ENCODE data around the gene SGPP1.
"Not testable (repeated sequence)": the region's sequence is repeated elsewhere in the genome, so short reads cannot be mapped to it uniquely, and the experiment has no call there.

The SGPP1 gene

DNA sequence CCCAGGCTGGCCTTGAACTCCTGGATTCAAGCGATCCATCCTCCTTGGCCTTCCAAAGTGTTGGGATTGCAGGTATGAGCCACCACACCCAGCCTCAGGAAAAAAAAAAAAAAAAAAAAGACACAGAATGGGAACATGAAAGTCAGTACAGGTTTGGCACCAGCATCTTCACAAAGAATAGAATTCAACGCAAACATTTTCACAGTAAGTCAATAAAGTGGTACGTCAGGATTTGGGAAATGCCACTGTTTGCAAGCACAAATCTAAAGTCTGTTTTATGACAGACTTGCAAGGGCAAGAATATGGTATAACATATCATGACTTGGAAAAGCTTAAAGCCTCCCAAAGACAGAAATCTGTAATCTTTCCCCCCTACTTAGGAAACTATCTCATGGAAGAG, 51.2 kb downstream of the SGPP1 start:
- in situ Hi-C loops (cut with MboI; ENCODE audit: low sequenced_read_pairs) = no loop called here

DNA sequence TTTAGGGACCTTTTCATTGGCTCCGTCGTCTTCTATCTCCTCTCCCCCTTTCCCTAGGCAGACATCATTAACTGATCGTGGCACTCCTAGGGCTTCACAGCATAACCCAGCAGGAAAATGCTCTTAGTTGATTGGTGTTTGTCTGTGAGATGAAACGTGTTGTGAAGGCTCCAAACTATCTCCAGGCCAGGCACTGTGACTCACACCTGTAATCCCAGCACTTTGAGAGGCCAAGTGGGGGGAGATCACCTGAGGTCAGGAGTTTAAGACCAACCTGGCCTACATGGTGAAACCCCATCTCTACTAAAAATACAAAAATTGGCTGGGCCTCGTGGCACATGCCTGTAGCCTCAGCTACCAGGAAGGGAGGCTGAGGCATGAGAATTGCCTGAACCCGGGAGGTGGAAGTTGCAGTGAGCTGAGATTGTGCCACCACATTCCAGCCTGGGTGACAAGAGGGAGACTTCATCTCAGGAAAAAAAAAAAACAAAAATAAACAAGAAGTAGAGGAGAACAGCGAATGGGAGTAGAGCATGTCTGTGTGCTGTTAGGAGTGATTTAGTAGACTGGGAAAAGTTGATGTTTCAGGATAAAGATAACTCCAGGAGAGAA, 53.9 kb downstream of the SGPP1 start:
- in situ Hi-C loops (cut with MboI; ENCODE audit: low sequenced_read_pairs) = no loop called here

DNA sequence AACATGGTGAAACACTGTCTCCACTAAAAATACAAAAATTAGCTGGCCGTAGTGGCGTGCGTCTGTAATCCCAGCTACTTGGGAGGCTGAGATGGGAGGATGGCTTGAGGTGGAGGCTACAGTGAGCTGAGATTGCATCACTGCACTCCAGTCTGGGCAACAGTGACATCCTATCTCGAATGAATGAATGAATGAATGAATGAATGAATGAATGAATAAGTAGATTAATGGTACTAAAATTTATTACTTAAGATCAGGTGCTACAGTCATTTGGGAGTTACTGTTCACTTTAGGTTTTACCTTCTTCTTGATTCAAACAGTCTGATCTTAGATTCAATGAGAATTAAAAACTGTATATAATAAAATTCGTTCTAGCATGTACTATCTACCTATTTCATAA, 54.6 kb downstream of the SGPP1 start:
- in situ Hi-C loops (cut with MboI; ENCODE audit: low sequenced_read_pairs) = no loop called here

DNA sequence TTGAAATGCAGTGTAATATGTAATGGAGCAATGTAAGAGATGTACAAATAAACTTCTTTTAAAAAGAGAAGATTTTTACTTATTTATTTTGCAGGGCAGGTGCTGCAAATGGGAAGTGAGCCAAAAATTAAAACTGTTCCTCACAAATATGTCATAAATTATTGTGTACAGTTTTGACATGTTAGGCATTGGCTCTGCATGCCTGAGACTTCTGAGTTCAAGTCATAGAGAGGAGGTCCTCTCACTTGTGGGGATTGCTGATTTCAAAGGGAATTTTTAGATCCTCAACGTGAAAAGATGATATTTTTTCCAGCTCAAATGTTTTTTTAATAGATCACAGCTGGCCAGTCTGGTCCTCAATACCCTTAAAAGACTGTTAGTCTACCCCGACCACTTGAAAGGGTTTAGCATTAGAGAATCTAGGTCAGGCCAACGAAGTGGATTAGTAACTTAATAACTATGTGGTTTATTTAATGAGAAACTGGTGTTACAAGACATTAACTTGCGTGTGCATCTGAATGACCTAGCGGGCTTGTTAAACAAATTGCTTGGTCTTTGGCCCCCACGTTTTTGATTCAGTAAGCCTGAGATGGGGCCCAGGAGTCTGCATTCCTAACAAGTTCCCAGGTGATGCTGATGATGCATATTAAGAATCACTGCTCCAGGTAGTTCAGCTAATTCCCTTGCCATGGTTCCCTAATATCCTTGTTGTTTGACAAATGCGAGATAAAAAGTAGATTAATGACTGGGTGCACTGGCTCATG, 55.3 kb downstream of the SGPP1 start:
- in situ Hi-C loops (cut with MboI; ENCODE audit: low sequenced_read_pairs) = no loop called here

DNA sequence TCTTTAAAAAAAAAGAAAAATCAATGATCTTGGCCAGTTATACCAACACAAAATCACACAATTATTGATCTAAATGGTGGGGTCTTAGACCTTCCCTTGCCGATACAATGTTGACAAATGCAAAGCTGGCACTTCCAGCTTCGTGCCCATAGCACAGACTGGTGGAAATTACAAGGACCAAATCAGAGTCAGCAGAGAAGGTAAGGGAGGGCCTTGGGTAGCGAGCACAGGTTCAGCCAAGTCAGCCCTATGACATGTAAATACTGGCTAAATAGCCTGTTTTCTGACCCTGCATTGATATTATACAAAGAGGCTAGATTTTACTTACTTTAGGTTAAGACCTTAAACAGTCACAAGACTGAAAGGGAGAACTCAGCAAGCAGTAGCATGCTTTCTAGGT, 55.9 kb downstream of the SGPP1 start:
- in situ Hi-C loops (cut with MboI; ENCODE audit: low sequenced_read_pairs) = no loop called here

DNA sequence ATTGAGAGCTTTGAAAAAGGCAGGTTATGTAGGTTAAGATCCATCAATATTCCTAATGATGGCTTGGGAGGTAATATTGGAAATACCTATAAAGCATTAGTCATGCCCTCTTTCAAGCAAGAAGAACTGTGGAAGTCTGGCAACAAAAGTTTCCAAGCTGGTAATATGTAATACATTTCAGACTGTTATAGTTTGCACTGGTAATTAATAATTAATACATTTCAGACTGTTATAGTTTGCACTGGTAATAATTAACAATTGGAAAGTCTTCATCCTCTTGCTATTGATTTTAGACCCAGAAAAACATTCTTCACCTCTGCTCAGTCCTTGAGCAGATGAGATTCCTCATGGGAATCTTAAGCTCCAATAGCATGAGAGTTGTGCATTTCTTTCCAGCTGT, 57.2 kb downstream of the SGPP1 start:
- in situ Hi-C loops (cut with MboI; ENCODE audit: low sequenced_read_pairs) = no loop called here

DNA sequence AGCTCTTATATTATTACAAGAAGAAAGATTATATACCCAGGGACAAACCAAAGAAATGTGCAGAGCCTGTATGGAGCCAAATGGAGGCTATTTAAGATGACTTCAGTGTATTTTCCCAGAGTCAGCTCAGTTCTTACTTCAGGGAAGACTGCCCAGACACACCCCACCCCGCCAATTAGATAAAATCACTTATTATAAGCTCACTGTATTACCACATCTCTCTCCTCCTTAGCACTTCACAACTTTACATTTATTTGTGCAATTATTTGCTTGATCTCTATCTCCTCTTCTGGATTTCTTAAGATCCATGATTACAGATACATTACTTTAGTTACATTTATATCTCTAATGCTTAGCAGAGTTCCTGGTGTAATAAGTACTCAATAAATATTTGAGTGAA, 61.5 kb downstream of the SGPP1 start:
- in situ Hi-C loops (cut with MboI; ENCODE audit: low sequenced_read_pairs) = no loop called here

DNA sequence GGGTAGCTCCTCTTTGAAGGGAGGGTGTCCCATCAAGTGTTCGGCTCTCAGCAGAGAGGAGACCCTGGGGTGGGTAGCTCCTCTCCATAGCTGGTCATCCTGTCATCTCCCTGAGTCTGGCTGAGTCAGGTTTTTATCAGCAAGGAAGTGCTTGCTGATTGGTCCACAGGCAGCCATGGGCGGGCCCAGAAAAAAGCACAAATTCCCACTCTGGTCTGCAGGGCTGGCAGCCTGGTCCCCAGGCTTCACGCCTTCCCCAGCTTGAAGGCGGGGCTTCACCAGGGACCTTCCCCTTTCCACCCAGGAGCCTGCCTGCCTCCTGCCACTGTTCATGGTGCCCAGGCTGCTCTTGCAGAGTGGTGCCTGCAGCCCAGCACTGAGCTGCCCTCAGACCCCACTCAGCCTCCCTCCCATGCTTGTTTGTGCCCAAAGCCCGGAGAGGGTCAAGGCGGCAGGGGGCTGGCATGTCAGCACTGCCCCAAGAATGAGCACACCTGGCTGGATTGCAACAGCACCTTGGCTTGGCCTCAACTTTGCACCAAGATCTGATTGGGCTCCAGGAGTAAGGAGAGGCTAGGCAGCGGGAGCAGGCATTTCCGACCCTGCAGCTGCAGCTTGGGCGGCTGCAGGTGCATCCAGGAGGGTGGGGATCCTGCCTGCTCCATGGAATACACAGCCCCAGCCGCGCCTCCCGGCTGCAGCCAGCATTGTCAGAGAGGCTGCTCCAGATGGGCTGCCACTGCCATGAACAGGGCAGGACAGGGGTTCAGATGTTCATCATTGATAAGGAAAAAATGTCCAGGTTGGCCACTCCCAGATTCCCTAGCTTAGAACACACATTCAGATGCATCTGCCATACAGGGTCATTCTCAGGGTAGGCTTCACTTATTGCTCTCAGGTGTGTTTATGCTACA, 64.2 kb downstream of the SGPP1 start:
- in situ Hi-C loops (cut with MboI; ENCODE audit: low sequenced_read_pairs) = no loop called here

DNA sequence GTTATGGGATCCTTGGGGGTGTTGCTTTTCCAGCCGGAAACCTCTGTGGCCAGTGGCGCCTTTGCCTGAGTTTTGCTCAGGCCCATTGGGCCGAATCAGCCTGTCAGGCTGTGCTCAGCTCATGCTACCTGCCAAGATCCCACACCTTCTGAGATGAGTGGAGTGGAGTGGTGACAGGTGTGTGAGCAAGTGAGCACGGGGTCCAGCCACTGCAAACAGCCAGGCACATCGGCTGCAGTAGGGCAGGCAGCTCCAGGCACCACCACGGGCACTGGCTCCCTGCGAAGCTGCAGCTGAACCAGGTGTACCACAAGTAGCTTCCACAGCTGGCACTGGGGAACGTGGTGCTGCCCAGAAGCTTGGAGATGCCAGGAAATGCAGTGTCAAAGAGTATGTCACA, 65.1 kb downstream of the SGPP1 start:
- in situ Hi-C loops (cut with MboI; ENCODE audit: low sequenced_read_pairs) = no loop called here

DNA sequence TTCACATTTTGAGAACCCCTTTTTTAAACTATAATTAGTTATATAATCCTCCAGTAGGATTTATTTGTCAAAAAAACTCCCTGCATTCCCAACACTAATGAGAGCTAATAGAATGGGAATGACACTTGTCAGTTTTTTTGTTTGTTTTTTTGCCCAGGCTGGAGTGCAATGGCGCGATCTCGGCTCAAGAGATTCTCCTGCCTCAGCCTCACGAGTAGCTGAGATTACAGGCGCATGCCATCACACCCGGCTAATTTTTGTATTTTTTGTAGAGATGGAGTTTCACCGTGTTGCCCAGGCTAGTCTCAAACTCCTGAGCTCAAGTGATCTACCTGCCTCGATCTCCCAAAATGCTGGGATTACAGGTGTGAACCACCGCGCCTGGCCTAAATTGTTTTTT, 66.0 kb downstream of the SGPP1 start:
- in situ Hi-C loops (cut with MboI; ENCODE audit: low sequenced_read_pairs) = not testable (repeated sequence)

DNA sequence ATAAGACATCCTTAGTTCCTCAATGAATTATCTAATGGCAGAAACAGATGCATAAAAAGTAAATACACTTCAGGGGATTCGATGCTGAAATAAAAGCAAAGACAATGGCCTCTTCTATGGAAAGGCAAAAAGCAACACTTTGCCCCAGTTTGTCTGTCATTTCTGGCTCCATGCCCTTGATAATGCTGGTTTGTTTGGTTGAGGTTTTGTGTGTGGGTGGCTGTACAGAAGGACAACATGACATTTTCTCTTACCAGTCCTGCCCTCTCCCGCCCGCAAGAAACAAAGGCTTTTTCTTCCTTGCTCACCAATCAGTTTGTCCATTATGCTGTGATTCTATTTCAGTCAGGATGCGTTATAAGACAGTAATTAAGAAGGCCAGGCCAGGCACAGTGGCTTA, 68.1 kb downstream of the SGPP1 start:
- in situ Hi-C loops (cut with MboI; ENCODE audit: low sequenced_read_pairs) = no loop called here

DNA sequence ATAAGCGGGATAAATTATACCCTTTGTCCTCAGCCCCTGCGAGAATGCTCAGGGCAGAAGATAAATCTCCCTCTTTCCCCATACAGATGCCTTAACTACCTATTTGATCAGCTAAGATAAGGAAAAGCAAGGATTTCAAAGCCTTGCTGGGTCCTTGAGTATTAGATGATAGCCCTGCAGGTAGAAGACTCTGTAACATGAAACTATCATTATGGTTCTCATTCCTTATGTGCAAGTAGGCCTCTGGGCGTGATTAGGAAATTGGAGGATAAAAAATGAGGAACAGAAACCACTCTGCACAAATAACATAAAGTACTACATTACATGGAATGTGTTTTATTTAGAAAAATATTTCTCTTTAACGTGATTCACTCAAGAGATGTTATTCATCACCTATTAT, 71.7 kb downstream of the SGPP1 start:
- in situ Hi-C loops (cut with MboI; ENCODE audit: low sequenced_read_pairs) = no loop called here

DNA sequence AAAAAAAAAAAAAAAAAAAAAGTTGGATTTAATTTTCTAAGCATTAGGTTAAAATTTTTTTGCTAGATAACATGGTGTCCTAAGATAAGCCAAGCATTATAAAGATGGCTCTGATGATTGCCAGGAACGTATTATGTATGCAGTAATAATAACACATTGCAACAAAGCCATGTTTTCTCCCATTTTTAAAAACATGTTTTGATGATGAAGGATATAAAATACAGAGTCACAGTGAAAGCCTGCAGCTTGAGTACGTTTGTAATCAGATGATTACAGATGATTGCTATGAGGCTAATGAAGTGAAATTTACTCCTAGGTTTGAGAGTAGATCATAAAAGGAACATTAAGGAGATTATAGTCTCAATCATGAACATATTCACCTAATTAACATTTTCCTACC, 72.9 kb downstream of the SGPP1 start:
- in situ Hi-C loops (cut with MboI; ENCODE audit: low sequenced_read_pairs) = no loop called here

DNA sequence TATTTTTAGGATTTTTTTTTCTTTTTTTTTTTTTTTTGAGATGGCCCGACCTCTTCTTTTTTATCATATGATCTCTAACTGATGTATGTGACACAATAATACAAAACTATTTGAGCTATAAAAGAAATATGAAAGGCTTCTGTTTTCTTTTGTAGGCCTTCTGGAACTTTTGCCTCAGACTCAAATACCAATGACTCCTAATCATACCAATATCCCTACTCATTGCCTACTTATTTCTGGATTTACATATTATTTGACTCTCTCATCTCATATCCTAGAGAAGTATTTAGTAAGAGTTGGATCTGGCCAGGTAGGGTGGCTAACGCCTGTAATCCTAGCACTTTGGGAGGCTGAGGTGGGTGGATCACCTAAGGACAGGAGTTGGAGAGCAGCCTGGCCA, 73.5 kb downstream of the SGPP1 start:
- in situ Hi-C loops (cut with MboI; ENCODE audit: low sequenced_read_pairs) = no loop called here

DNA sequence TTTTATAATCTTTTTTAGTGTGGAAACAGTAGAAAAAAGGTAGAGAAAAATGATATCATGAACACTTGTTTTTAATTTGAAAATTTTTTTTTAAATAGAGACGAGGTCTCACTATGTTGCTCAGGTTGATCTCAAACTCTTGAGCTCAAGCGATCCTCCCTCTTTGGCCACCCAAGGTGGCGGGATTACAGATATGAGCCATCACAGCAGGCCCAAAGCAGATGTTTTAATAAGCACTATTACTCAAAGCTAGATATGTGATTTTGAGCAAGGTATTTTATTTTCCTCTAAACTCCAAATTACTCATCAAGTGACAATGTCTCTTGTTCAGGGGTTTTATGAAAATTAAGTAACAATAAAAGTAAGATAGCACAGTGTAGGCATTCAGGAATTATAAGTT, 75.5 kb downstream of the SGPP1 start:
- in situ Hi-C loops (cut with MboI; ENCODE audit: low sequenced_read_pairs) = no loop called here

DNA sequence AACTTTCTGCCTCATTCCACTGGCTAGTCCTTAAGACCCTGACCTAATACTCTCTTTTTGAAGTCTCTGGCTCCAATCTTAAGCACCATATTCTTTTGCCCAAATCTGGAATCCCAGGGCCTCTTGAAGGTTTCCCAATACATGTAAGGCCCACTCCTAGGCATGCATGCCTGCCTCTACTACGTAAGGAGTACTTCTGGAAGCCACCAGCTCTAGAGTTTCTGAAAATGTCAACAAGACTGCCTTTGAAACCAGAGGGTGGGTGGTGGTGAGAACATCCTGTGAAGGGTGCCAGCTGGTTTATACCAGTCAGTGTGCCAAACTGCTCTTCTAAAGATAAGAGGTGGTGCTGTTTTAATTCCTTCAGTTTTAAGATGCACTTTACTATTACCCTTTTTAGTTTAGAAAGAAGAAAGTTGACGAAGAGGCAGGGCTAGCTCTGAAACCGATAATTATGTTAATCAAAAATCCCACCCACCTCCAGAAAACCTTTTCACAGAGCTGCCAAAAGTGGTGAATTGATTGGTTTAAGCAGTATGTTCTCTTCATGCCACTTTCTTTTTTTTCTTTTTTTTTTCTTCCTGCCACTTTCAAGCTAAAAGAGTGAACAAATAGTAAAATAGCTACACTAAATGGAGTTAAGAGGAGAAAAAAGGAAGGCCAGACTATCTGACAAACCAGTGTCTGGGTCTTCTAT, 77.5 kb downstream of the SGPP1 start:
- in situ Hi-C loops (cut with MboI; ENCODE audit: low sequenced_read_pairs) = no loop called here

DNA sequence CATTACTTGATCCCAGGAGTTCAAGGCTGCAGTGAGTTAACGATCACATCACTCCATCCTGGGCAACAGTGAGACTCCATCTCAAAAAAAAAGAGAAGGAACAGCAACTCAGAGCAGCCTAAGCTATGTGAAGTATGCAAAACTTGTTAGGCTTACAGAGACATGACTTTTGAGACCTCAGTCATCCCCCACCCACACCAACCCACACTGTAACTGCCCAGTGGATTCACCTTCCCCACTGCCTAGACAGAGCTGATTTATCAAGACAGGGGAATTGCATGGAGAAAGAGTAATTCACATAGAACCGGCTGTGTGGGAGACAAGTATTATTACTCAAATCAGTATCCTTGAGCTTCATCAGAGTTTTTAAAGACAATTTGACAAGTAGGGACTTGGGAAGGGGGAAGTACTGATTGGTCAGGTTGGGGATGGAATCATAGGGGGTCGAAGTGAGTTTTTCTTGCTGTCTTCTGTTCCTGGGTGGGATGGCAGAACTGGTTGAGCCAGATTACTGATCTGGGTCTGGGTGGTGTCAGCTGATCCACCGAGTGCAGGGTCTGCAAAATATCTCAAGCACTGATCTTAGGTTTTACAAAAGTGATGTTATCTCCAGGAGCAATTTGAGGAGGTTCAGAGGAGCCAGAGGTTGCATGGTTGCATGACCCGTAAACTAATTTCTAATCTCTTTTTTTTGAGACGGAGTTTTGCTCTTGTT, 80.0 kb downstream of the SGPP1 start:
- in situ Hi-C loops (cut with MboI; ENCODE audit: low sequenced_read_pairs) = no loop called here

DNA sequence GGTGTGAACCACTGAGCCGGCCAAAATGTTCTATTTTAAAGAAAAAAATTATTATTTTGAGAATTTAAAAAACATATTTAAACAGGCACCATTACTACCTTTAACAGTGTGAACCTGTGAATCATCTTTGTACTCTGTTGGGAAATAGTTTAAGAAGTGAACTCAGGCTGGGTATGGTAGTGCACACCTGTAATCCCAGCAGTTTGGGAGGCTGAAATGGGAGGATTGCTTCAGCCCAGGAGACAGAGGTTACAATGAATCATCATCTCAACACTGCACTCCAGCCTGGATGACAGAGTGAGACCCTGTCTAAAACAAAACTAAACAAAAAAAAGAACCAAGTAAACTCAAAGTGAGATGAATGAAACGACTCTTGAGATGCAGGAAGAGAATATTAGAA, 83.1 kb downstream of the SGPP1 start:
- in situ Hi-C loops (cut with MboI; ENCODE audit: low sequenced_read_pairs) = no loop called here

DNA sequence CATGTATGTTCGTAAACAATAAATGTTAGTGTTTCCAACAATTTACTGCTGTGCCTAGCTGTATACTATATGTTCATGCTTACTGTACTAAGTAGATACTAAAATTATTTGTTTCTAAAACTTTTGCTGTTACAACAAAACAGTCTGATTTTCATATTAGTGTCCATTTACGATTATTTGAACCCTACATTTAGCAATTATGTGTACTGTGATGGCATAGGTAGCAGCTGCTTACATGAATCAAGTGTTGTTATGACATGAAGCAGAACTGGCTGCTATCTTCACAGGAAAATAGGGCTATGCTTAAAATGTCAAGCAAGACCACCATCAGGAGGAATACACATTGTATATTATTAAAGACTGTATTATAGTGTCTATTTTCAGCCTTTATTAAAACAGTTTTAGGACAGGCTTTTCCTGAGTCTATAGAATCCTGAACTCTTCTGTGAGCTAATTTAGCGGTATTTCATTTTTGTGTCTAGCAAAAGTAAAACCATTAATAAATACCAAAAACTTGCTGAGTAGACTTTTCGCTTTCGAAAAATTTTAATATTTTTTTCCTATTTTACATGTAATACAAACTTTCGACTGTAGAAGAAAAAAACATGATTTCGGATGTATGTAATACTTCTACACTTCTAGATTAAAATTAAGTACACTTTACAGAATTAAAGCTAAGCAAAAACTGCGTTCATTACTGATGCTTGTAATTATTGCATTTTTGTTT, 85.0 kb downstream of the SGPP1 start:
- in situ Hi-C loops (cut with MboI; ENCODE audit: low sequenced_read_pairs) = no loop called here

DNA sequence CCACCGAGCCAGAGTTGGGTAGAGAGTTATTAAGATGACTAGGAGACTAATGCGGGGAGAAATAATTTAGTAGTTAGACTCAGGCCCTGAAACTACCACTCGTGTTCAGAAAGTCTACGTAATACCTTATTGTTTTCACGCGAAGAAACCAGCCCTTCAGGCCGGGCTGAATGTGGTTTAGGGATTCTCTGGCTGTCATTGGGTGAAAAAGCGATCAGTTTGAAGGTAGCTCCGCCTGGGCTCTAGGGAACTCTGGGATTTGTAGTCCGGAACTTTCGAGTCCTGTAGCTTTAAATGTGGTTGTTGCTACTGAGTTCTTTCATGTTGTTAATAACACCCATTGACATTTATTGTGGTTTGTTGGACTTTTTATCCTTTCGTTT, 85.6 kb downstream of the SGPP1 start:
- in situ Hi-C loops (cut with MboI; ENCODE audit: low sequenced_read_pairs) = no loop called here
